Stimulated activated effector memory CD8-positive, alpha-beta T cell treated with anti-CD3 and anti-CD28 coated beads, Interleukin-12 subunit alpha, Interleukin-12 subunit beta, amount 100 ng/mL, for 72 hours (primary cell): ENCODE results near the gene MARCHF10.
"Not testable (repeated sequence)": the region's sequence is repeated elsewhere in the genome, so short reads cannot be mapped to it uniquely, and the experiment has no call there.

ENCODE experiments used
- ATAC-seq: fragments of 150-1000 bp; cut with Tn5 transposase; 2 replicates; pipeline ENCODE4 v1.10.0; 2021
- DNase-seq, 2 donors: peaks; one replicate each; pipeline ENCODE4 v3.0.0; 2021 to 2022; ENCODE audit warnings: low spot score in 2 of 2
- H3K27ac Mint-ChIP-seq: one replicate; pipeline ENCODE4 v1.8.0; 2022; ENCODE audit warnings: mild to moderate bottlenecking, mixed read lengths
- H3K36me3 Mint-ChIP-seq: one replicate; pipeline ENCODE4 v1.8.0; 2022; ENCODE audit warnings: mild to moderate bottlenecking, mixed read lengths
- H3K4me1 Mint-ChIP-seq: one replicate; pipeline ENCODE4 v1.8.0; 2022; ENCODE audit warnings: mixed read lengths
- H3K4me3 Mint-ChIP-seq: one replicate; pipeline ENCODE4 v1.8.0; 2022; ENCODE audit warnings: mild to moderate bottlenecking, mixed read lengths
- H3K9me3 Mint-ChIP-seq: one replicate; pipeline ENCODE4 v1.8.0; 2022; ENCODE audit warnings: mixed read lengths

MARCHF10 gene, protein sequence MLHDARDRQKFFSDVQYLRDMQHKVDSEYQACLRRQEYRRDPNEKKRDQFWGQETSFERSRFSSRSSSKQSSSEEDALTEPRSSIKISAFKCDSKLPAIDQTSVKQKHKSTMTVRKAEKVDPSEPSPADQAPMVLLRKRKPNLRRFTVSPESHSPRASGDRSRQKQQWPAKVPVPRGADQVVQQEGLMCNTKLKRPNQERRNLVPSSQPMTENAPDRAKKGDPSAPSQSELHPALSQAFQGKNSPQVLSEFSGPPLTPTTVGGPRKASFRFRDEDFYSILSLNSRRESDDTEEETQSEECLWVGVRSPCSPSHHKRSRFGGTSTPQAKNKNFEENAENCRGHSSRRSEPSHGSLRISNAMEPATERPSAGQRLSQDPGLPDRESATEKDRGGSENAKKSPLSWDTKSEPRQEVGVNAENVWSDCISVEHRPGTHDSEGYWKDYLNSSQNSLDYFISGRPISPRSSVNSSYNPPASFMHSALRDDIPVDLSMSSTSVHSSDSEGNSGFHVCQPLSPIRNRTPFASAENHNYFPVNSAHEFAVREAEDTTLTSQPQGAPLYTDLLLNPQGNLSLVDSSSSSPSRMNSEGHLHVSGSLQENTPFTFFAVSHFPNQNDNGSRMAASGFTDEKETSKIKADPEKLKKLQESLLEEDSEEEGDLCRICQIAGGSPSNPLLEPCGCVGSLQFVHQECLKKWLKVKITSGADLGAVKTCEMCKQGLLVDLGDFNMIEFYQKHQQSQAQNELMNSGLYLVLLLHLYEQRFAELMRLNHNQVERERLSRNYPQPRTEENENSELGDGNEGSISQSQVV

DNA sequence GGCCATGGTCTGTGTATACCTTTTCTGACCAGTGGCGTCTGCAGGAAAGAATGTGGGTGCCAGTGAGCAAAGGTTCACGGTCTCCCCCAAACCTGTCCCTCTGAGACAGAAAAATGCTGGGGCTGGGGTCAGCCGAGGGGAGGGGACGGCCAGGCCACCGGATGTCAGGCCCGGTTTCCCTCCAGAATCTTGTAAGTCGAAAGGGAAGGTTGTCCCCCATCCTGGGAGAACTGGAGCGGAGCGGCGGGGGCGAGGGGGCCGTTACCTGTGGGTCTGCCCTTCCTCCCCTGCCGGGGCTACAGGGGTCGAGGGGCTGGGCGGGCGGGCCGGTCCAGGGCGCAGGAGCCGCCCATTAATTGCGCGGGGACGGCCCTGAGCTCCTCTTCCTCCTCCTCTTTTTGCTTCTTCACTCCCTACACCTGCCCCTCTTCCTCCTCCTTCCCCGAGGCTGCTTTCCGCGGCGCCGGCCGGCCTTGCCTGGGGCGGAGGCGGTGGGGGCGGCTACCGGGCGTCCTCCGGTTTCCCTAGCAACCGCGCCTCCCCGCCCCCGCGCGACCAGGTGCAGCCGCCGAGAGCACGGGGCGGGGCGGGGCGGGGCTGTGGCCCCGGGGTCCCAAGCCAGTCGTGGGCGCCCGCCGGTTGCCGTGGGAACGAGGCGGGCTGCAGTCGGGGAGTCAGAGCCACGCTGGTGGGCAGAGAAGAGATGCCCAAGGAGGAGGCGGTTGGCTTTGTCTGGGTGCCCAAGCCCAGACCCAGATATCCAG lies at the start of gene MARCHF10:
TSS of gene MARCHF10 (minus strand) at position 503 of the 764 bp plus-strand sequence. CDS start 6,579 bp downstream, outside the sequence.
- no peak for DNase-seq
- Mint-ChIP-seq H3K27ac (no peak within 1 kb of the TSS), H3K4me1 (peaks cover 8% of the 10 kb centered on the region), H3K9me3 (no peaks in the 10 kb centered on the region), H3K36me3 (no peaks in the 10 kb centered on the region), H3K4me3 (no peak within 1 kb of the TSS)
- ATAC-seq, result peak; percentile 57

DNA sequence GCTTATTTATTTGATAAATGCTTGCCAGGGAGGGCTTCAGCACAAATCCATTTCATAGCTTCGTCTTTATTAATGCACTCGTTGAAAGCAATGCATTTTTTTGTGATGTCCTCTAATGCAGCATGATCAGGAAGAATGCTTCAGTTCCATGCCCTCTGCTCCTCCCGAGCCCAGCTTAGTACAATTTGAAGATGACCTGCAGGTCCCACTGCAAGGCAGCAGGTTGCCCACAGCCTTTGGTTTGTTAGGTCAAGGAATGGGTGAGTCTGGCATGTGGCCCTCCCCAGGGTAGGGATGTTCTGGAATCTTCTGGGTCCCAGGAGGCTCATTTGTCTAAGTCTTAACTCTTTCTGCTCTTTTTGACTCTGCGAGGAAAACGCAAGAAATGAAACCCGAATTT lies 49.4 kb upstream of the MARCHF10 start:
- H3K27ac Mint-ChIP-seq, result no peak overlapping the region
- H3K9me3 Mint-ChIP-seq, result no peaks in the 10 kb centered on the region
- no peaks in the 10 kb centered on the region for H3K4me1 Mint-ChIP-seq
- H3K36me3 Mint-ChIP-seq, result no peaks in the 10 kb centered on the region
- DNase-seq (no peak), ATAC-seq (no peak)
- H3K4me3 Mint-ChIP-seq, result no peak overlapping the region

DNA sequence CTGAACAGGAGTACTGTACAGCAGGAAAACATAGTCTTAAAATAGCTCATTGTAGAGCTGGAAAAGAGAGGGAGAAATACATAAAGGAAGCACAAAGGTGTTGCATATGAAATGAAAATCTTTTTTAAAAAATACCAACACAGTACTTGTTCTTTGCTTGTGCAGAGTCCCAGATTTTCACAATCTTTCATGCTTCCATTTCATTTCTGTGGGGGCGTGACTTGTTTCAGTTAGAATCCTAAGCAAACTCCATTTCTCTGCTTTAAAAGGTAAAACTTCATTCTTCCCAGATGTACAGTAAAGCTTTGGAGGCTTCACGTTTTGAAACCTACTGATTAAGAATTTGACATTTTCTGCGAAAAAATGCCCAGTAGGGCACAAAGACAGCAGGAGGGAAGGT lies 48.5 kb upstream of the MARCHF10 start:
- Mint-ChIP-seq H3K27ac (no peak overlapping the region), H3K4me1 (no peaks in the 10 kb centered on the region), H3K9me3 (no peaks in the 10 kb centered on the region), H3K36me3 (no peaks in the 10 kb centered on the region), H3K4me3 (no peak overlapping the region)
- ATAC-seq (no peak), DNase-seq (no peak)

DNA sequence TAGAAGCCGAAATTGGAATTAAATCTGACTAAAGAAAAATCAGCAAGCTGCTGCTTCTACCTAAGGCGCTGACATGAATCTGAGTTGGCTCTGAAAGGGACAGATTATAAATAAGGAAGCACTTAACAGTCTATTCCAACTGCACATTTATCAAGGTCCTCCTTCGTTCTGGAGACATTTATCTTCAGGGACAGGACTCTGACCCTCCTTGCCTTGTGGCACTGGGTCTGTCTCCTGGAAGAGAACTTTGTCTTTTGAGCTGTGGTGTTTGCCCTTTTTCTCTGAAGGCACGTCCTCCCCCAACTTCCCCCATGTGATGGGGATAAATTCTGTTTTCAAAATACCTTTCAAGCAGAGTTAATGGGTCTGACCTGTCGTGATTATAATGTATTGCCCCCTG lies 47.0 kb upstream of the MARCHF10 start:
- H3K27ac Mint-ChIP-seq, result no peak overlapping the region
- no peaks in the 10 kb centered on the region for H3K4me1 Mint-ChIP-seq
- no peak for ATAC-seq
- no peak overlapping the region for H3K4me3 Mint-ChIP-seq
- no peaks in the 10 kb centered on the region for H3K36me3 Mint-ChIP-seq
- no peaks in the 10 kb centered on the region for H3K9me3 Mint-ChIP-seq
- DNase-seq, result no peak

DNA sequence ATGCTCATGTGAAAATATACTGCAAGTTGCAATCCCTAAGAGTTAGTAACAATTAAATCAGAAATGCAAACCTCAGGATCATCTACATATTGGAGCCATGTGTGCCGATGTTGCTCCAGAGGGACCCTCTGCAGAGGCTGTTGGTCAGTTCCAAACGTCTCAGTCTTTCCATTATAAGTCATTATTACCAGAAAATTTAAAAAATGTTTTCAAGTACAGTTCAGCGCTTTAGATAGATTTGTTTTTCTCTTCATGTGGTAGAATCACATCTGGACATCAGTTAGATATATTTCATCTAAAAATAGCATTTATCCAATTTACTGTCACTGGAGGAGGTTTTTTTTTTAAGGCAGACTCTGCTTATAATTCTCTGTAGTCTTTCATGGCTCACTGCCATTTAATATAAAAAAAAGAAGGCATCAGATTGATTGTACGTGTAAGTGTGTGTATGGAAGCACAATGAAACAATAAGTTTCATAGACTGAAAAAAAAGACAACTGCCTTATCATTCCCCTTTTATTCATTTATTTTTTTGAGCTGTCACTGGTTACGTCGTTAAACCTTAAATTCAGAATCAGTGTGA lies 46.1 kb upstream of the MARCHF10 start:
- Mint-ChIP-seq H3K36me3 (no peaks in the 10 kb centered on the region), H3K4me3 (no peak overlapping the region), H3K4me1 (no peaks in the 10 kb centered on the region), H3K9me3 (no peaks in the 10 kb centered on the region), H3K27ac (no peak overlapping the region)
- DNase-seq (no peak), ATAC-seq (no peak)

DNA sequence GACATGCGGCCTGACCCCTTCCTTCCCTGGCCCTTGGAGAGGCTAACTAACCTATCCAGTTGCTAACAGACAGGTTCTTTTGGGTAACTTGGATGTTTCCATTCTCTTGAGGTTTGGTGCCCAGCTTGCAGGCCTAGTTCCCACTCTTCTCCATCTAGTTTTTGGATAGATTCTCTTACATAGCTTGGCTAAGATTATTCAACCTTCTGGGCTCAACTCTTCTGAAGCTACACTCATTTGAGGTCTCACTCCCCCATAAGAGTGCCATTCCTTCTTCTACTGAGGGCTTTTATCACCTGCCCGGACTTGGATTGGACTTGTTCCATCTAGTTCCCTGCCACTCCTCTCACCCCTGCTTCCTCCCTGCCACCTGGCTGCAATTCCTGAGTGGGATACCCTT lies 44.1 kb upstream of the MARCHF10 start:
- Mint-ChIP-seq H3K4me3 (no peak overlapping the region), H3K9me3 (no peaks in the 10 kb centered on the region), H3K4me1 (no peaks in the 10 kb centered on the region), H3K36me3 (no peaks in the 10 kb centered on the region), H3K27ac (no peak overlapping the region)
- DNase-seq, result no peak
- no peak for ATAC-seq

DNA sequence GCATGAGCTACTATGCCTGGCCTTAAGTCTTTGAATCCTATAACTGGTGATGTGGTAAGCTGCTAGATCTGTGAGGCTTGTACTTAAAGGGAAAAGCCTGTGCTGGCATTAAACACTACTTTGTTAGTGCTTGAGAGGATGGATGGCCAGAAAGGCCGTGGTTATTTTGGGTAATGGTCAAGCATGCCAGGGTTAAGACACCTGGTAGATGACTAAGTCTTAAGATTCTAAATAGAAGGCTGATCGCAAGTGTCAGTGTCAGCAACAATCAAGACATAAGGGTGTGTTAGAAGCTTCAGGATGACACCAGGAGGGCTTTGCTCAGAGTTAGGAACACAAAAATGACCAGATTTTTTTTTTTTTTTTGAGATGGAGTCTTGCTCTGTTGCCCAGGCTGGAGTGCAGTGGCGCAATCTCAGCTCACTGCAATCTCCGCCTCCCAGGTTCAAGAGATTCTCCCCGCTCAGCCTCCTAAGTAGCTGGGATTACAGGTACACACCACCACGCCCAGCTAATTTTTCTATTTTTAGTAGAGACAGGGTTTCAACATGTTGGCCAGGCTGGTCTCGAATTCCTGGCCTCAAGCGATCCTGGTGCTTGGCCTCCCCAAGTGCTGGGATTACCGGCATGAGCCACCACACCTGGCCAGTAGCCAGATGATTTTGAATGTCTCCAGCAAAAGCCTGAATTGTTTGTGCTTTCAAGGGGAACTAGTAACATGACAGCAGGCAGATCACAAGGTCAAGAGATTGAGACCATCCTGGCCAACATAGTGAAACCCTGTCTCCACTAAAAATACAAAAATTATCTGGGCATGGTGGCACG lies 41.7 kb upstream of the MARCHF10 start:
- not testable (repeated sequence) for ATAC-seq, H3K36me3 Mint-ChIP-seq, DNase-seq, H3K9me3 Mint-ChIP-seq, H3K27ac Mint-ChIP-seq, H3K4me1 Mint-ChIP-seq, H3K4me3 Mint-ChIP-seq

DNA sequence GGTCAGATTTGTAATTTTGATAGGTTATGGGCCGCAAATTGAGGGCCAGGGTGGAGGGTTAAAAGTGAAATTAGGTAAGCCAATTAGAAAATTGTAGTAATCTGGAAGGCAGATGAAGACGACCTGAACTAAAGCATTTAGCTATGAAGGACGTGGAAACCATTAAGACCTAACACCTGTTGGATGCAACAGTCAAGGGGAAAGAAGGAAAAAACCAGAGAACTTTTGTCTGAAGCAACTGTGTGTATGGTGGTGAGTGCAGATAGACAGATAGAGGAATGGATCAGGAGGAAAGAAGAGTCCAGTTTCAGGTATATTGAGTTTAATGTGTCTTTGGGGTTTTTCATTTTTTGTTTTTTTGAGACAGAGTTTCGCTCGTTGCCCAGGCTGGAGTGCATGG lies 40.2 kb upstream of the MARCHF10 start:
- Mint-ChIP-seq H3K9me3 (no peaks in the 10 kb centered on the region), H3K27ac (no peak overlapping the region), H3K36me3 (no peaks in the 10 kb centered on the region), H3K4me3 (no peak overlapping the region), H3K4me1 (no peaks in the 10 kb centered on the region)
- DNase-seq (no peak), ATAC-seq (no peak)

DNA sequence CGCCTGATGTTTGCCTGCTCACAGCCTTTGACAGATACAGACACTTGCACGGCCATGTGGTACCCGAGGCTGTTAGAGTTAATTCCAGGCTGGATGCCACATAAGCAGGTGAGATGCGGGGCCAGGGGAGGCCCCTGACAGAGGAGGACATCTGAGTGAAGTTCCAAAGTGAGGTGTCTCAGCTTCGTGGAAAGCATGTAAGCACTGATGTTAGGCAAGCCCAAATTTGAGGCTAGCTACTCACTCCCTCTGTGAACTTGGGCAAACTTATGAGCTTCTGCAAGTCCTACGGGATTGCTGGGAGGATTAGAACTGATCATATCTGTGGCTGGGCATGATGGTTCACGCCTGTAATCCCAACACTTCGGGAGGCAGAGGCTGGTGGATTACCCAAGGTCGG lies 39.3 kb upstream of the MARCHF10 start:
- Mint-ChIP-seq H3K9me3 (no peaks in the 10 kb centered on the region), H3K4me1 (no peaks in the 10 kb centered on the region)

DNA sequence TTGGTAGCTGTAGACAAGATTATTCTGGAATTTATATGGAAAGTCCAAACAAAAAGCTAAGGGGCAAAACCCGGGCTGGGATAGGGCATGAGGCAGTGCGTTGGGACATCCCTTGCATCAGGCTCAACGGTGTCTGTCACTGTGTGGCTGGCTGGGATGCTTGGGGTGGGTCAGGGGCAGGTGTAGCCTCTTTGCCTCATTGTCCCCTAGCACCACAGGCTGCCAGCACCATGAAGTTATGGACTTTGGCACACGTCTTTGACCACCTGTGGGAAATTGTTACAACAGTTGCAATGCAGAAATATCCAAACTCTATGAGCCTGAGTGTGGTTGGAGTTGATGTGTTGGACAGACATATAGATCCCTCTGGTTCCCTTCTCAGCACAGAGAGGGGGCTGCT lies 32.8 kb upstream of the MARCHF10 start:
- DNase-seq, result no peak
- Mint-ChIP-seq H3K4me3 (no peak overlapping the region), H3K27ac (no peak overlapping the region)

More for the DNA sequence above, 39.3 kb upstream of the MARCHF10 start:
- Mint-ChIP-seq H3K4me3 (no peak overlapping the region), H3K36me3 (no peaks in the 10 kb centered on the region), H3K27ac (no peak overlapping the region)
- ATAC-seq, result no peak
- DNase-seq, result no peak

DNA sequence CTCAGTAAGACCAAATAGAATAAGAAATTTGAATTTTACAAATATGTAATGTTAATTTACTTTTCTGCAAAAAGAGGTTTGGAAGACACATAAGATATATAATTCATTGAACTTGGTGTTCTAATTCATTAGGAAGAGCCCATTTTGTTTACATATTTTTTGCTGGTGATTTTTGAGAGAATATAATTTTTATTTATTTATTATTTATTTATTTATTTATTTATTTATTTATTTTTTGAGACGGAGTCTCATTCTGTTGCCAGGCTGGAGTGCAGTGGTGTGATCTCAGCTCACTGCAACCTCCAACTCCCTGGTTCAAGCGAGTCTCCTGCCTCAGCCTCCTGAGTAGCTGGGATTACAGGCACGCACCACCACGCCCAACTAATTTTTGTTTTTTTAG lies 25.7 kb upstream of the MARCHF10 start:
- ATAC-seq, H3K27ac Mint-ChIP-seq, H3K36me3 Mint-ChIP-seq, DNase-seq, H3K9me3 Mint-ChIP-seq, H3K4me3 Mint-ChIP-seq, H3K4me1 Mint-ChIP-seq: not testable (repeated sequence)

More for the DNA sequence above, 32.8 kb upstream of the MARCHF10 start:
- peaks cover 3% of the 10 kb centered on the region for H3K9me3 Mint-ChIP-seq
- no peak for ATAC-seq
- no peaks in the 10 kb centered on the region for H3K36me3 Mint-ChIP-seq
- H3K4me1 Mint-ChIP-seq, result no peaks in the 10 kb centered on the region

DNA sequence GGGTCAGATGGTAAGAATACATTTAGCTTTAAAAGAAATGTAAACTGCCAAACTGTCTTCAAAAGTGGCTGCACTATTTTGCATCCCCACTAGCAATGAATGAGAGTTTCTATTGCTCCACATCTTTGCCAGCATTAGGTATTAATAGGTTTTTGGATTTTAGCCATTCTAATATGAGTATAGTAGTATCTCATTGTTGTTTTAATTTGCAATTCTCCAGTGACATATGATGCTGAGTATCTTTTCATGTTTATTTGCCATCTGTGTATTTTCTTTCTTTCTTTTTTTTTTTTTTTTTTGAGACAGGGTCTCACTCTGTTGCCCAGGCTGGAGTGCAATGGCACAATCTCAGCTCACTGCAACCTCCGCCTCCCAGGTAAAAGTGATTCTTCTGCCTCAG lies 24.3 kb upstream of the MARCHF10 start:
- Mint-ChIP-seq H3K9me3 (no peaks in the 10 kb centered on the region), H3K36me3 (no peaks in the 10 kb centered on the region)

DNA sequence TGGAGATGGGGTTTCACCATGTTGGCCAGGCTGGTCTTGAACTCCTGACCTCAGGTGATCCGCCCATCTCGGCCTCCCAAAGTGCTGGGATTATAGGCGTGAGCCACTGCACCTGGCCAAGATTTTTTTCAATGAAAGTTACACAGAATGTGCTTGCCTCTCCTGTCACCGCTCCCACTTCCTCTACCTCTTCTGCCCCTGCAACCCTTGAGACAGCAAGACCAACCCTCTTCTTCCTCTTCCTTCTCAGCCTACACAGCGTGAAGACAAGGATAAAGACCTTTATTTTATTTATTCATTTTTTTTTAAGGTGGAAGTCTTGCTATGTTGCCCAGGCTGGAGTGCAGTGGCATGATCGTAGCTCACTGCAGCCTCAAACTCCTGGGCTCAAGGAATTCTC lies 23.0 kb upstream of the MARCHF10 start:
- not testable (repeated sequence) for H3K36me3 Mint-ChIP-seq, DNase-seq, H3K27ac Mint-ChIP-seq, H3K9me3 Mint-ChIP-seq, H3K4me3 Mint-ChIP-seq, H3K4me1 Mint-ChIP-seq, ATAC-seq

More for the DNA sequence above, 24.3 kb upstream of the MARCHF10 start:
- no peaks in the 10 kb centered on the region for H3K4me1 Mint-ChIP-seq
- ATAC-seq (no peak), DNase-seq (no peak)
- no peak overlapping the region for H3K27ac Mint-ChIP-seq
- H3K4me3 Mint-ChIP-seq, result no peak overlapping the region

DNA sequence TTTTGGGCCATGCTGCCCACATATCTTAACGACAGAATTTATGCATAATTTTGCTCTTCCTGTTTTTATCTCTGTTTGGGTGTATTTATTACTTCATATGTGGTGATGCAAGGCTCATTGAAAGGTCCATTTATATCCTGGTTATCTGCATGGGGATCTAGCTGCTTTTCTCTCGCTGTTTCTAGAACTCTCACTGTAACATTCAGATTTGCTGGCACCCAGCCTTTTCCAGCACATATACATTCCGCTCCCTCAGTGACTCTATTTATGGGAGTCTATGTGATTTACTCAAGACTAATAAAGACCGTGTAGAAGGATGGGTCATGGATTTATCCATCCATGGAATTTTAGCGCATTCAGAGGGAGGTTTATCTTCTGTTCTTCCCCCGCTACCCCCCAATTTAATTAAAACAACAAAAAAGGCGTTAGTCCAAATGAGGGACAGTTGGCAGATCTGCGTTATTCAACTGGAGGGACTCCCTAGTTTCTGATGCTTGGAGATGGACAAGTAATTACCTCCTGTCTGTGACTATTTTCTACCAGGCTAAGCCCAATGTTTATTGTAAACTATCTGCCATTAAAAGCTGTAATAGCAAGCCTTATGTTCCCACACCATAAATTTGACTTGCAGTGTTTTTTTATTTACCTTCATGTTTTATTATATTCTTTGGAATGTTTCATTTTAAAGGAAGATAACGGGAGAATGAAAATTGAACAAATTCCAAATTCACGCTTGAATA lies 19.8 kb upstream of the MARCHF10 start:
- H3K9me3 Mint-ChIP-seq, result no peaks in the 10 kb centered on the region
- H3K4me3 Mint-ChIP-seq, result no peak overlapping the region
- no peak for ATAC-seq
- no peak for DNase-seq
- no peaks in the 10 kb centered on the region for H3K4me1 Mint-ChIP-seq
- no peaks in the 10 kb centered on the region for H3K36me3 Mint-ChIP-seq
- H3K27ac Mint-ChIP-seq, result no peak overlapping the region
